LNCaP clone FGC (cell line): ENCODE data around the gene TP63.
"Not testable (repeated sequence)": the region's sequence is repeated elsewhere in the genome, so short reads cannot be mapped to it uniquely, and the experiment has no call there.

Experiments used
- DNase-seq: peaks from one replicate; pipeline ENCODE4 v3.0.0-alpha.2; 2011; ENCODE audit warnings: low read depth
- H3K4me3 ChIP-seq: 2 replicates; pipeline ENCODE4 v1.5.1; 2011; ENCODE audit warnings: mild to moderate bottlenecking, low read depth, low read length, control low read depth
- TF ChIP-seq, protein P1 (sequence below): IDR thresholded peaks from 2 replicates; pipeline ENCODE4 v1.5.1; 2012; ENCODE audit warnings: mild to moderate bottlenecking; ENCODE audit not compliant: control insufficient read depth, insufficient read depth; ENCODE audit errors: extremely low read depth

The TP63 gene

DNA sequence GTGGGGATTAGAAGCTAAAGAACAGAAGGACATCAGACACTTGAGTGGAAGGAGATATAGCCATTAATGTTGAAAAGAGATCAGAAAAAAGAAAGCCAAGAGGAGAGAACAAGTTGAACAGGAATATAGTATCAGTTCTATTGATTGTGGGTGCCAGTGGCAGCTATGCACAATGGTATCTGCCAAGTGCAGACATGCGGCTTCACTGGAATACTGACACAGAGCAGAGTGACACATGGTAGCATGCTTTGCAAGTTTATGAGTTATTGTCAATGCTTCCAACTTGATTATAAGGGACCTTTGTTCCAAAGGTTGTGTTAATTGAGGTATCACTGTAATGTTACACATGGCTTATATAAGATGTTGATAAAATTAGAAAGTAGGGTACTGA, 42.0 kb upstream of the TP63 start:
- H3K4me3 ChIP-seq: no peak overlapping the region
- TF ChIP-seq, protein P1, sequence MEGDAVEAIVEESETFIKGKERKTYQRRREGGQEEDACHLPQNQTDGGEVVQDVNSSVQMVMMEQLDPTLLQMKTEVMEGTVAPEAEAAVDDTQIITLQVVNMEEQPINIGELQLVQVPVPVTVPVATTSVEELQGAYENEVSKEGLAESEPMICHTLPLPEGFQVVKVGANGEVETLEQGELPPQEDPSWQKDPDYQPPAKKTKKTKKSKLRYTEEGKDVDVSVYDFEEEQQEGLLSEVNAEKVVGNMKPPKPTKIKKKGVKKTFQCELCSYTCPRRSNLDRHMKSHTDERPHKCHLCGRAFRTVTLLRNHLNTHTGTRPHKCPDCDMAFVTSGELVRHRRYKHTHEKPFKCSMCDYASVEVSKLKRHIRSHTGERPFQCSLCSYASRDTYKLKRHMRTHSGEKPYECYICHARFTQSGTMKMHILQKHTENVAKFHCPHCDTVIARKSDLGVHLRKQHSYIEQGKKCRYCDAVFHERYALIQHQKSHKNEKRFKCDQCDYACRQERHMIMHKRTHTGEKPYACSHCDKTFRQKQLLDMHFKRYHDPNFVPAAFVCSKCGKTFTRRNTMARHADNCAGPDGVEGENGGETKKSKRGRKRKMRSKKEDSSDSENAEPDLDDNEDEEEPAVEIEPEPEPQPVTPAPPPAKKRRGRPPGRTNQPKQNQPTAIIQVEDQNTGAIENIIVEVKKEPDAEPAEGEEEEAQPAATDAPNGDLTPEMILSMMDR: no peak
- DNase-seq: no peak

GRCh38 chr3:189590223-189590622, 41.0 kb upstream of the TP63 start:
- DNase-seq: no peak
- TF ChIP-seq, protein P1: no peak
- H3K4me3 ChIP-seq: no peak overlapping the region

DNA sequence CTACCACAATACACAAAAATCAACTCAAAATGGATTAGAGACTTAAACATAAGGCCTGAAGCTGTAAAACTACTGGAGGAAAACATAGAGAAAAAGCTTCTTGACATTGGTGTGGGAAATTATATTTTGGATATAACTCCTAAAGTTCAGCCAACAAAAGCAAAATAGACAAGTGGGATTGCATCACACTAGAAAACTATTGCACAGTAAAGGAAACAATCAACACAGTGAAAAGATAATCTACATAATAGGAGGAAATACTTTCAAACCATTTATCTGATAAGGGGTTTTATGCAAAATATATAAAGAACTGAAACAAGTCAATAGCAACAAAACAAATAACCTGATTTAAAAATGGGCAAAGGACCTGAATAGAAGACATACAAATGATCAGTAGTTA, 37.6 kb upstream of the TP63 start:
- DNase-seq: no peak
- TF ChIP-seq, protein P1: no peak
- no peak overlapping the region for H3K4me3 ChIP-seq

DNA sequence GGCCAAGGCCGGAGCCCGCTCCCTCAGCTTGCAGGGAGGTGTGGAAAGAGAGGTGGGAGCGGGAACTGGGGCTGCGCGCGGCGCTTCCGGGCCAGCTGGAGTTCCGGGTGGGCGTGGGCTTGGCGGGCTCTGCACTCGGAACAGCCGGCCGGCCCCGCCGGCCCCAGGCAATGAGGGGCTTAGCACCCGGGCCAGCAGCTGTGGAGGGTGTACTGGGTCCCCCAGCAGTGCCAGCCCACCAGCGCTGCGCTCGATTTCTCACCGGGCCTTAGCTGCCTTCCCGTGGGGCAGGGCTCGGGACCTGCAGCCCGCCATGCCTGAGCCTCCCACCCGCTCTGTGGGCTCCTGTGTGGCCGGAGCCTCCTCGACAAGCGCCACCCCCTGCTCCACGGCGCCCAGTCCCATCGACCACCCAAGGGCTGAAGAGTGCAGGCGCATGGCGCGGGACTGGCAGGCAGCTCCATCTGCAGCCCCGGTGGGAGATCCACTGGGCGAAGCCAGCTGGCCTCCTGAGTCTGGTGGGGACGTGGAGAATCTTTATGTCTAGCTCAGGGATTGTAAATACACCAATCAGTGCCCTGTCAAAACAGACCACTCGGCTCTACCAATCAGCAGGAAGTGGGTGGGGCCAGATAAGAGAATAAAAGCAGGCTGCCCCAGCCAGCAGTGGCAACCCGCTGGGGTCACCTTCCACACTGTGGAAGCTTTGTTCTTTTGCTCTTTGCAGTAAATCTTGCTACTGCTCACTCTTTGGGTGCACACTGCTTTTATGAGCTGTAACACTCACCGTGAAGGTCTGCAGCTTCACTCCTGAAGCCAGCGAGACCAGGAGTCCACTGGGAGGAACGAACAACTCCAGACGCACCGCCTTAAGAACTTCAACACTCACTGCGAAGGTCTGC, 34.9 kb upstream of the TP63 start:
- not testable (repeated sequence) for DNase-seq, H3K4me3 ChIP-seq

DNA sequence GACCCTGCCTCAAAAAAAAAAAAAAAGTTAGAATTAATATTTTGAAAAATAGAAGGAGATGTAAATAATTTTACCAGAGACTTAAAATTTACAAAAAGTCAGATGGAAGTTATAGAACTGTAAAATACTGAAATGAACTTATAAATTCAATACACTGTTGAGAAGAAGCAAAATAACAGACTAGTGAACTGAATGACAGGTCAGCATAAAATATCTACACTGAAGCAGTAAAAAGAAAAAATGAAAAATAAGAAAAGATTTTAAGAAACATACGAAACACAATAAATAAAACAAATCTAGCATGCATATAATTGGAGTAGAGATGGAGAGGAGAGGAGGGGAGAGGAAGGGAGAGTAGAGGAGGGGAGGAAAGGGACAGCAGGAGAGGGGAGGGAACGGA, 33.3 kb upstream of the TP63 start:
- no peak overlapping the region for H3K4me3 ChIP-seq
- TF ChIP-seq, protein P1: no peak
- DNase-seq: no peak

GRCh38 chr3:189598530-189599225, 32.5 kb upstream of the TP63 start:
- TF ChIP-seq, protein P1: no peak
- no peak overlapping the region for H3K4me3 ChIP-seq
- no peak for DNase-seq

DNA sequence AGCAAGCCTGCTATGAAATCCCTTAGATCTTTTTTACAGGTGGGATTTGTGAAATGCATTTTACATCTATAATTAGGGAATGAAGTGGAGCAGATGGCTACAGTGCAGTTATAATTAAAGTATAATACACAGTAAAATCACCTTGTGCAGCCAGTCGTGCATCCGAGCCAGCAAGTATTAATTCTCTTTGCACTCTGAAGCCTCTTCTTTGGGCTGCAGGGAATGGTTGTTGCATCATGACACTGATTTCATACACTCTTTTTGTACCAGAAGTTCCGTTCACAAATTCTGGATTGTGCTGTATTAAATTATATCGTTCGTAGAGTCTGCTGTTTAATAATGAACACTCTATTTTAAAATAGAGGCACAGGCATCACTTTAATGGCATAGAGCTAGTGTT, 28.7 kb upstream of the TP63 start:
- H3K4me3 ChIP-seq: no peak overlapping the region
- TF ChIP-seq, protein P1: no peak
- DNase-seq: no peak
